Stimulated activated CD4-positive, alpha-beta T cell treated with anti-CD3 and anti-CD28 coated beads, Interleukin-1b, Interleukin-23, amount 100 ng/mL, for 48 hours (primary cell): Measurements from ENCODE around the gene TRIM33.
"Not testable (repeated sequence)": the region's sequence is repeated elsewhere in the genome, so short reads cannot be mapped to it uniquely, and the experiment has no call there.

Experiments used
- DNase-seq: peaks from one replicate; pipeline ENCODE4 v3.0.0-alpha.2; 2020

The TRIM33 gene

GRCh38 chr1:114390361-114390760 lies 120.6 kb downstream of the TRIM33 start:
- DNase-seq, result no peak

DNA sequence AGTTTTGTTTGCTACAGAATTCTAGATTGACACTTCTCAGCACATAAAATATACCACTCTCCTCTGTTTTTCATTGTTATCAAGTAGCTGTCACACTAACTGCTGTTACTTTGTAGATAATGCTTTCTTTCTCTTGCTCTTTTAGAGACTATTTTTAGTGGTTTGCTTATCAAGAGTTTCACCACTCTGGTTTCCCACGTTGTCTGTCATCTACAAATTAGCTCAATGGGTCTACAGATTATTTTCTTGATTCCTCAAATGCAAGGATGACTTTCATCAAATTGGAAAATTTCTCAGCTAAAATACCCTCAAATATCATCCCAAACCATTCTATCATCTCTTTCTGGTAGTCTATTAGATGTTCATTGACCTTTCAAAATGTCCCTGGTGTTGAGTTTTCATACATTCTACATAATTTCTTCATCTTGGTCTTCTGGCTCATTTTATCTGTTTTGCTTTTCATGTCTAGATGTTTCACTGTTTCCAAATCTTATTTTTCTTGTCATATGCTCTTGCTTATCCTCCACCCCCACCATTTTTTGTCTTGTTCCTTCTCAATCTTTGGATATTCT lies 122.5 kb downstream of the TRIM33 start:
- DNase-seq, result no peak

DNA sequence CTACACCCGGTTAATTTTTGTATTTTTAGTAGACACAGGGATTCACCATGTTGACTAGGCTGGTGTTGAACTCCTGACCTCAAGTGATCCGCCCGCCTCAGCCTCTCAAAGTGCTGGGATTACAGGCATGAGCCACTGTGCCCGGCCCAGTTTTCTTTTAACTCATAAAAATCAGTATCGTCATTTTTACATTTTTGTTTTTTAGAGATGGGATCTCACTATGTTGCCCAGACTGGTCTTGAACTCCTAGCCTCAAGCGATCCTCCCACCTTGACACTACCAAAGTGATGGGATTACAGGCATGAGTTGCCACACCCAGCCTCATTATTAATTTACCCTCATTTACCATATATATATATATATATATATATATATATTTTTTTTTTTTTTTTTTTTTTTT lies 123.4 kb downstream of the TRIM33 start:
- not testable (repeated sequence) for DNase-seq

DNA sequence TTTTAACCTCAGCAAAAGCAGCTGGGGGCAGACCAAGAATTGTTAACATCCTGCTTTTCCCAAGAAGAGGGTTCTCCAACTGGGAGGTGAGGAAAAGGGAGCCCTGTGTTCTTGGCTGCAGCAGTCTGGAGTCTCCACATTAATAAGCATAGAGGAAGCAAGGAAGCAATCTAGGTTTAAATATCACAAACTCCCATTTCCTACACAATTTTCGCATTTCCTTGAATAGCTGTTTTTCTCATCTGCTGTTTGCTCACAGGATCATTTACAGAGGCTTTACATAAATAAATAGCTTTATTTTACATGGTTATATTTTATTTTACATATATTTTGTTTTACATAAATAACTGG lies 124.0 kb downstream of the TRIM33 start:
- no peak for DNase-seq

GRCh38 chr1:114386129-114387009 lies 124.6 kb downstream of the TRIM33 start:
- no peak for DNase-seq

GRCh38 chr1:114384922-114385321 lies 126.1 kb downstream of the TRIM33 start:
- DNase-seq, result no peak

- DNase-seq, result no peak
These were observed 131.0 kb downstream of the TRIM33 start for GRCh38 chr1:114379987-114380386.

DNA sequence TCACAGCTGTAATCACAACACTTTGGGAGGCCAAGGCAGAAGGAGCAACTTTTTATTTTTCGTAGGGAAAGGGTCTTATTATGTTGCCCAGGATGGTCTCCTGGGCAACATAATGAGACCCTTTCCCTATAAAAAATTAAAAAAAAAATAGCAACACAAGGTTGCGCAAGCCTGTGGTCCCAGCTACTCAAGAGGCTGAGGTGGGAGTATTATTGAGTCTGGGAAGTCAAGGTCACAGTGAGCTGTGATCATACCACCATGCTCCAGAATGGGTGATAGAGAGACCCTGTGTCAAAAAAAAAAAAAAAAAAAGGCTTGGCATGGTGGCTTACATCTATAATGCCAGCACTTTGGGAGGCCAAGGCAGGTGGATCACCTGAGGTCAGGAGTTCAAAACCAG lies 131.6 kb downstream of the TRIM33 start:
- no peak for DNase-seq

GRCh38 chr1:114377356-114377755 lies 133.6 kb downstream of the TRIM33 start:
- DNase-seq, result no peak

GRCh38 chr1:114369930-114370329 lies 141.1 kb downstream of the TRIM33 start:
- DNase-seq, result no peak

DNA sequence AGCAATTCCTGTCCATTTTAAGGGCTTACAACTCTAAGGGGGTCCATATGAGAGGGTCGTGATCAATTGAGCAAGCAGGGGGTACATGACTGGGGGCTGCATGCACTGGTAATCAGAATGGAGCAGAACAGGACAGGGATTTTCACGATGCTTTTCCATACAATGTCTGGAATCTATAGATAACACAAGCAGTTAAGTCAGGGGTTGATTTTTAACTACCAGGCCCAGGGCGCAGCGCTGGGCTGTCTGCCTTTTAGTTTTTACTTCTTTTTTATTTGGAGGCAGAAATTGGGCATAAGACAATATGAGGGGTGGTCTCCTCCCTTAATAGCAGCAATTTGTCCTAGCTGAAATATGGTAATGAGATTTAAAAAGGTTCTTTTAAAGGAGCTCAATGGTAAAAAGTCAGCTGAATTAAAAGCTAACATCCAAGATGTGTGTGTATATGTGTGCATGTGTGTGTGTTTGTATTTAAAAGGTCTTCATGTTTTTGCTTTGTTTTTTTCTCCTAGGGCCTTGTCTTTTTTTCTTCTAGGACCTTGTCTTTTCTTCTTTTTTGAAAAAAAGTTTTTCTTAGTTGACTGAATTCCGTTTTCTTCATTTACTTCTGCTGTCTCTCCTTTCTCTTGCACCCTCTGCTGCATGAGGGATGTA lies 141.6 kb downstream of the TRIM33 start:
- DNase-seq, result not testable (repeated sequence)

DNA sequence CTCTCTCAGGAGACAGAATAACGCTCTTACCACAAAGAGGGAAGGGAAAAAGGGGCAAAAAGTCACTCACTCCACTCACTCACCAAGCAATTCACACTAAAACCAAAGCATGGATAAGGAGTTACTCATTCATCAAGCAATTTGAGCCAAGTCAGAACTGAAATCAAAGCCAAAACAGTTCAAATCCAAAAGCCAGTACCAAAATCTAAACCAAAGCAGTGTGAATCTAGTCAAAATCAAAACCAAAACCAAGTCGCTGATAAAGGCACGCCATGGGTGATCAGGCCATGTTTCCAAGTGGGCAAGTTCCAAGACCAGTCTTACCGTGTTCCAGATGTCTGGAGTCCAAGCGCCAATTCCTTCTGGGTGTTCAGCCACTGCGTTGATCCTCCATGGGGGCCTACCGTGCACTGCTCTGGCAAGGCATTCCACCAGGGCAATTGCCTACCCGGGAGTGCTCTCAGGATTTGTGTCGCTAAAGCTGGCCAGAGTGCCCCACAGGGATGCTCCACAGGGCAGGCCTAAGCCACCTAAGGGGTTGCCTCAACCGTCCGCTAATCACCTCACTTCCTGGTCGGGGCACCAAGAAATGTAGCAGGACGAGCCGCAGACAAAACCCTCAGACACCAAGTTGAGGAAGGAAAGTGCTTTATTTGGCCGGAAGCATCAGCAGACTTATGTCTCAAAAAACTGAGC lies 142.3 kb downstream of the TRIM33 start:
- no peak for DNase-seq

DNA sequence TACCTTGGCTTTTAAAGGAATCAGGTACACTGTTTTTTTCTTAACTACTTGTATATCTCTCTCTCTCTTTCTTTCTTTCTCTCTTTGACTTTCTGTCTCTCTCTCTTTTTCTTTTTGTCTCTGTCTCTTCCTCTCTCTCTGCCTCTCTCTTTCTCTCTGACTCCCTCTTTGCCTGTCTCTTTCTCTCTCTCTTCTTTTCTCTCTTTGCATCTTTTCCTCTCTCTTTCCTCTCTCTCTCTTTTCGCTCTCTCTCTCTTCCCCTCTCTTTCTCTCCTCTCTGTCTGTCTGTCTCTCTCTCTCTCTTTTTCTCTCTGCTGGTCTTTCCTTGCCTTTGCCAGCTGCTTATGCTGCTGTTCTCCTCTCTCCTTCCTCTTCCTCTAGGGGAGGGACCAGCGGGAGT lies 143.2 kb downstream of the TRIM33 start:
- no peak for DNase-seq

DNA sequence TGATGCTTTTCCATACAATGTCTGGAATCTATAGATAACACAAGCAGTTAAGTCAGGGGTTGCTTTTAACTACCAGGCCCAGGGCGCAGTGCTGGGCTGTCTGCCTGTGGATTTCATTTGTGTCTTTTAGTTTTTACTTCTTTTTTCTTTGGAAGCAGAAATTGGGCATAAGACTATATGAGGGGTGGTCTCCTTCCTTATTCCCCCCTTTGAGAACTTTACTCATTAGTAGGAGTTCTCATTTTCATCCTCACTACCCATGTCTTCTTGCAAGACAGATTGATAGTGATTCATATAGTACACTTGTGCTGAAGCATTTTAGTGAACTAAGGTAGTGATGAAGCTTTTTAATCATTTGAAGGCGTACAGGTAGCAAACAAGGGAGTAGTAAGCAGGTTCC lies 147.8 kb downstream of the TRIM33 start:
- not testable (repeated sequence) for DNase-seq

- DNase-seq, result no peak
These were observed 151.2 kb downstream of the TRIM33 start for GRCh38 chr1:114359791-114360190.

GRCh38 chr1:114355240-114355639 lies 155.8 kb downstream of the TRIM33 start:
- DNase-seq, result no peak

- no peak for DNase-seq
These were observed 157.7 kb downstream of the TRIM33 start for GRCh38 chr1:114353262-114353661.

DNA sequence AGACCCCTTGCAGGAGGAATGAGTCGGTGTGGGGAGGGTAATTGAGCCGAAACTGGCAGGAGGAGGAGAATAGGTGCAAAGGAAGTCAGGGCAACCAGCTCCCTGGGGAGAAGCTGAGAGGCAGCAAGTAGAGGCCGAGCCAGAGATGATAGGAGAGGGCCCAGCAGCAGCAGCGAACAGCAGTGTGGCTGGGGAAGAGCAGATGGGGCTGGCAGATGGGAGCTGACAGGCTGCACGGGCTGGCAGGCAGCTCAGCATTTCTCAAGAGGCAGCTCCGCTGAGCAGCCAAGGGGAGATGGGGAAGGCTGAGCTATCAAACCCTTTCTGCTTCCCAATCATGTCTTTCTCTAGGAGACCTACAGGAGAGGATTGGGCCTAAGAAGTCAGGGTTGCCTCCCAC lies 158.2 kb downstream of the TRIM33 start:
- DNase-seq, result no peak

DNA sequence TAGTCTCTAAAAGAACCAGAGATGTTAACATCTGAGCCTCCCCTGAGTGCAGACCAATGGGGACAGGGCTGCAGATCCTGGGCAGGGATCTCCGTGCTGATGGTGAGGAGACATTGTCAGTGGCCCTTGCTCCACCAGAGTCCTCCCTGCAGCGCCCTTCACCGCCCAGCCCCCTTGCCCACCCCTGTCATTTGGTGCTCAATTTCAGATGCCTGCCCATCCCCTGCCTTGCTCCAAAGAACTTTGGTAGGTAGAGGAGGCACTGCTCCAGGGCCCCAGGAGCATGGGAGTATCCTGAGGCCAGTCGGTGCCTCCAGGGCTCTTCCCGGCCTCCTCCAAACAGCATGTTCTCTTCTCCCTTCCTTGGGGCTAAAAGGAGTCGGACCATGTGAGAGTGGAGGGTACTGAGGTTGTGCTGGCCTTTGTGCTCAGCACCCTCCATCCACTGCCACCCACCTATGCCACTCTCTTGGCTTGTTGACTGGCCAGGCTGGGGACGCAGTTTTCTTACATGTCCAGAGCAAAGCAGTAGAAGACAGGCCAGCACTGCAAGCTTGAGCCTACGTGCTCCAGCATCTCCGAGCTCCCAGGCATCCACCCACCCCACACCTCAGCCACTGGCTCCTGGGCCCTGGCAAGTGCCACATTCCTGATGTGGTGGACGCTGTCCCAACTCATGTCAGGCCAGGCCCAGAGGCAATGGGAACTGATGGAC lies 160.1 kb downstream of the TRIM33 start:
- DNase-seq, result no peak

DNA sequence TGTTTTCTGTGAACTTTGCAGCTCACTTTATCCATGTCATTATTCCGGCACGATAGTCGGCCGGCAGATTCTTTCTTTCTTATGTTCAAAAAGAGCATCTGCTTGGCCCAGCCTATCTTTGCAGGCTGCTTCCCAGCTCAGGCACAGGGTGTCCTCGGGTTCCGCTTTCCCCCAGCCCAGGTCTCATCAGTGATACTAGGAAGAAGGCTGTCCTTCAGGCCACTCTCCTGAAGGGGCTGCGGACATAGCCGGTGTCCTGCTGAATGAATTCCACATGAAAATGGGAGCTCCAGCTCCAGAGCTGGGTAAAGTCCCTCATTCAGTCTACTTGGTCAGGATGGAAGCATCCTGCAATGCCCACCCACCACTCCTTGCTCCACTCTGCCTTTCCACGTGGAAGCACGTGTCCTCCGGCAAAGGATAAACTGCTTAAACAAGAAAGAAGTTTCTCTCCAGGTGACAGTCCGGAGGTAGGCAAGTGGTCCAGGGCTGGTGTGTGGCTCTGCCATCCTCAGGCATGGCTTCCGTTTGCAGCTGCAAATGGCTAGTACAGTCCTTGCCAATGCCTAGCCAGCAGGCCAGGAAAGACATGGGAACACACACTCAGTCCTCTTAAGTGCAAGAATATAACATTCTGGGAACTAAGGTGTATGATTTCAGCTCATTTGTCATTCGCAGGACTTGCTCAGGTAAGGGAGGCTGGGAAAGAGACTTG lies 161.0 kb downstream of the TRIM33 start:
- no peak for DNase-seq

- no peak for DNase-seq
These were observed 163.4 kb downstream of the TRIM33 start for GRCh38 chr1:114347431-114348209.
